K562 (cell line): ENCODE measurements around the gene TMEM121B. TPM values are rescaled to one million over a fixed set of nuclear protein-coding genes. Genes with fewer than 3 reads are reported as not detected.

Experiments used
- CAMTA2 ChIP-seq: fragments of 250-450 bp; sonication (Bioruptor Pico); conservative IDR thresholded peaks from 2 replicates; pipeline ENCODE4 v1.5.1; 2022
- ESRRA ChIP-seq: fragments of 450-650 bp; IDR thresholded peaks from 2 replicates; pipeline ENCODE4 v1.6.1; 2014; ENCODE audit warnings: low read depth, mild to moderate bottlenecking, moderate library complexity, borderline replicate concordance
- HMG20A ChIP-seq: fragments of 450-650 bp; formaldehyde crosslinking; conservative IDR thresholded peaks from 2 replicates; pipeline ENCODE4 v1.4.0; 2020; ENCODE audit warnings: mild to moderate bottlenecking, mixed read lengths
- HSF4 ChIP-seq: fragments of 250-450 bp; sonication (Bioruptor Pico); IDR thresholded peaks from 2 replicates; pipeline ENCODE4 v2.1.2; 2022; ENCODE audit warnings: mild to moderate bottlenecking, moderate library complexity, borderline replicate concordance
- KDM2B ChIP-seq: fragments of 250-450 bp; sonication (Bioruptor Pico); IDR thresholded peaks from 2 replicates; pipeline ENCODE4 v1.8.0; 2021; ENCODE audit warnings: mild to moderate bottlenecking, moderate library complexity
- KLF13 ChIP-seq: fragments of 450-650 bp; IDR thresholded peaks from 2 replicates; pipeline ENCODE4 v1.6.1; 2016; ENCODE audit warnings: missing genetic modification characterization, low read depth, mild to moderate bottlenecking, missing compliant biosample characterization, moderate library complexity, borderline replicate concordance
- KLF6 ChIP-seq: fragments of 250-450 bp; sonication (Bioruptor Pico); IDR thresholded peaks from 2 replicates; pipeline ENCODE4 v1.4.0; 2020; ENCODE audit warnings: mild to moderate bottlenecking, moderate library complexity, borderline replicate concordance
- LCOR ChIP-seq: sonication (generic); formaldehyde crosslinking; IDR thresholded peaks from 2 replicates; pipeline ENCODE4 v1.8.0; 2022; ENCODE audit warnings: mild to moderate bottlenecking, missing genetic modification reagents
- MIER1 ChIP-seq: fragments of 450-650 bp; IDR thresholded peaks from 2 replicates; pipeline ENCODE4 v1.6.1; 2016; ENCODE audit warnings: antibody characterized with exemption, mild to moderate bottlenecking, low read depth
- POLR2A ChIP-seq: fragments of 450-650 bp; conservative IDR thresholded peaks from 2 replicates; pipeline ENCODE4 v1.6.1; 2016
- POLR2B ChIP-seq: fragments of 450-650 bp; IDR thresholded peaks from 2 replicates; pipeline ENCODE4 v1.6.1; 2018; ENCODE audit warnings: low read depth; ENCODE audit not compliant: partially characterized antibody
- POLR2H ChIP-seq: IDR thresholded peaks from 2 replicates; pipeline ENCODE4 v1.6.1; 2016; ENCODE audit warnings: missing genetic modification characterization, low read depth, mild to moderate bottlenecking, control low read depth, missing compliant biosample characterization, moderate library complexity
- RBM22 ChIP-seq: fragments of 200-400 bp; formaldehyde crosslinking; IDR thresholded peaks from 2 replicates; pipeline ENCODE4 v1.6.1; 2018; ENCODE audit warnings: low read length, low read depth; ENCODE audit not compliant: poor library complexity, severe bottlenecking
- SAP30 ChIP-seq: fragments of 200-600 bp; sonication (generic); IDR thresholded peaks from 2 replicates; pipeline ENCODE4 v1.6.1; 2012; ENCODE audit warnings: borderline replicate concordance, low read depth, mild to moderate bottlenecking, moderate library complexity, low read length, control low read depth, inconsistent platforms; ENCODE audit not compliant: insufficient read depth, poor library complexity, severe bottlenecking
- TRIM24 ChIP-seq, 2 experiments: fragments of 450-650 bp; IDR thresholded peaks; 2 replicates each; pipeline ENCODE4 v1.6.1; 2016
- ZC3H8 ChIP-seq: fragments of 450-650 bp; IDR thresholded peaks from 2 replicates; pipeline ENCODE4 v1.6.1; 2017
- ZNF436 ChIP-seq: fragments of 250-450, 450-650 bp; sonication (Bioruptor Pico); formaldehyde crosslinking; IDR thresholded peaks from 2 replicates; pipeline ENCODE4 v1.7.0; 2020; ENCODE audit warnings: mild to moderate bottlenecking
- polyA plus RNA-seq, 8 experiments: library from polyadenylated mRNA; depleted of rRNA in 4 of 8; stranded (reverse) in 5 of 8; unstranded in 3 of 8; fragments of >200 nt; fragmentation: Nextera tagmentation in 2 of 8; fragmentation: Illumina TruSeq in 1 of 8; extraction: Ambion mirVana in 2 of 8; extraction: Trizol in 1 of 8; gene quantifications; 2 replicates each; pipeline versions ENCODE4 v1.2.1 to v1.2.3, GENCODE V29; 2011 to 2014; ENCODE audit warnings: inconsistent platforms in 1 of 8, missing spikeins in 1 of 8
- total RNA-seq, 7 experiments: library from RNA; depleted of rRNA in 6 of 7; stranded (reverse); fragments of >200 nt in 6 of 7; fragmentation: Illumina TruSeq in 2 of 7; extraction: Trizol in 2 of 7; gene quantifications; 2 replicates each; pipeline versions ENCODE4 v1.2.1 to v1.2.3, GENCODE V29; 2011 to 2021; ENCODE audit warnings: low replicate concordance in 1 of 7
- TF ChIP-seq, protein P1 (sequence below): sonication (generic); formaldehyde crosslinking; IDR thresholded peaks from 2 replicates; pipeline ENCODE4 v1.8.1; 2023; ENCODE audit warnings: mild to moderate bottlenecking, missing genetic modification reagents, moderate library complexity
- TF ChIP-seq, protein P2 (sequence below): fragments of 450-650 bp; formaldehyde crosslinking; IDR thresholded peaks from 2 replicates; pipeline ENCODE4 v1.4.0; 2022; ENCODE audit warnings: missing genetic modification characterization
- TF ChIP-seq, protein P3 (sequence below): fragments of 150-350 bp; conservative IDR thresholded peaks from 2 replicates; pipeline ENCODE4 v1.6.1; 2014; ENCODE audit warnings: low read length
- TF ChIP-seq, protein P4 (sequence below), 2 experiments: fragments of 450-650 bp; conservative IDR thresholded peaks; 2 replicates each; pipeline ENCODE4 v1.6.1; 2017; ENCODE audit warnings: mild to moderate bottlenecking in 2 of 2, moderate library complexity in 2 of 2
- TF ChIP-seq, protein P5 (sequence below): fragments of 250-450 bp; sonication (Bioruptor Pico); IDR thresholded peaks from 2 replicates; pipeline ENCODE4 v1.9.0; 2021; ENCODE audit warnings: mild to moderate bottlenecking

The TMEM121B gene
- total and polyA plus RNA-seq, 9 of the 15 experiments (the other 6 are each of a cell fraction or from before 2014, with no cell fraction given), result 0.03 to 0.07 (median 0.03) TPM; not detected in 6

DNA sequence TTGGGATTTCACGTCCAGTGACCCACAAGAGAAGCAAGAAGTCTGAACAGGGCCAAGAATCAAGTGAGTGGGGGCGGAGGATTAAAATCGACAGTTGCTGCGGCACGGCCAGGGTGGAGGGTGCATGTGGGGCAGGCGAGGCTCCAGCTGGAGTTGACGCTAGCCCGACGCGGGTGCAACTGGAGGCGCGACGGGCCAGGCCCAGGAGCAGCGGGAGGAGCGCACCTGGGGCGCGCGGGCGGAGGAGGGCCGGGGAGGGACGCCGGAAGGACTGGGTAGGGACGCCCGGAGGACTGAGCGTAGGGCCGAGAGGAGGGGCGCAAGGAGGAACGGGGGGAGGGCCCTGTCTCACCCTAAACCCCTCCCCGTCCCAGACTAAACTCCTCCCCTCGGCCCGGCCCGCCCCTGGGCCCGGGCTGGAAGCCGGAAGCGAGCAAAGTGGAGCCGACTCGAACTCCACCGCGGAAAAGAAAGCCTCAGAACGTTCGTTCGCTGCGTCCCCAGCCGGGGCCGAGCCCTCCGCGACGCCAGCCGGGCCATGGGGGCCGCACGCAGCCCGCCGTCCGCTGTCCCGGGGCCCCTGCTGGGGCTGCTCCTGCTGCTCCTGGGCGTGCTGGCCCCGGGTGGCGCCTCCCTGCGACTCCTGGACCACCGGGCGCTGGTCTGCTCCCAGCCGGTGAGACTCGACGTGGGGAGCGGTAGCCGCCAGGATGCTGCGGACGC is 36.4 kb downstream of the TMEM121B start, which contains the start of gene IL17RA (continued):
- TF ChIP-seq, protein P1, sequence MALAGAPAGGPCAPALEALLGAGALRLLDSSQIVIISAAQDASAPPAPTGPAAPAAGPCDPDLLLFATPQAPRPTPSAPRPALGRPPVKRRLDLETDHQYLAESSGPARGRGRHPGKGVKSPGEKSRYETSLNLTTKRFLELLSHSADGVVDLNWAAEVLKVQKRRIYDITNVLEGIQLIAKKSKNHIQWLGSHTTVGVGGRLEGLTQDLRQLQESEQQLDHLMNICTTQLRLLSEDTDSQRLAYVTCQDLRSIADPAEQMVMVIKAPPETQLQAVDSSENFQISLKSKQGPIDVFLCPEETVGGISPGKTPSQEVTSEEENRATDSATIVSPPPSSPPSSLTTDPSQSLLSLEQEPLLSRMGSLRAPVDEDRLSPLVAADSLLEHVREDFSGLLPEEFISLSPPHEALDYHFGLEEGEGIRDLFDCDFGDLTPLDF (CRISPR knock-in tag), result no peak
- TF ChIP-seq, protein P2, sequence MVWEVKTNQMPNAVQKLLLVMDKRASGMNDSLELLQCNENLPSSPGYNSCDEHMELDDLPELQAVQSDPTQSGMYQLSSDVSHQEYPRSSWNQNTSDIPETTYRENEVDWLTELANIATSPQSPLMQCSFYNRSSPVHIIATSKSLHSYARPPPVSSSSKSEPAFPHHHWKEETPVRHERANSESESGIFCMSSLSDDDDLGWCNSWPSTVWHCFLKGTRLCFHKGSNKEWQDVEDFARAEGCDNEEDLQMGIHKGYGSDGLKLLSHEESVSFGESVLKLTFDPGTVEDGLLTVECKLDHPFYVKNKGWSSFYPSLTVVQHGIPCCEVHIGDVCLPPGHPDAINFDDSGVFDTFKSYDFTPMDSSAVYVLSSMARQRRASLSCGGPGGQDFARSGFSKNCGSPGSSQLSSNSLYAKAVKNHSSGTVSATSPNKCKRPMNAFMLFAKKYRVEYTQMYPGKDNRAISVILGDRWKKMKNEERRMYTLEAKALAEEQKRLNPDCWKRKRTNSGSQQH (CRISPR knock-in tag), result no peak
- peak; percentile 38 for TF ChIP-seq SAP30
- TF ChIP-seq HMG20A, result no peak
- peak; percentile 84 for TF ChIP-seq POLR2A
- TF ChIP-seq, protein P3, sequence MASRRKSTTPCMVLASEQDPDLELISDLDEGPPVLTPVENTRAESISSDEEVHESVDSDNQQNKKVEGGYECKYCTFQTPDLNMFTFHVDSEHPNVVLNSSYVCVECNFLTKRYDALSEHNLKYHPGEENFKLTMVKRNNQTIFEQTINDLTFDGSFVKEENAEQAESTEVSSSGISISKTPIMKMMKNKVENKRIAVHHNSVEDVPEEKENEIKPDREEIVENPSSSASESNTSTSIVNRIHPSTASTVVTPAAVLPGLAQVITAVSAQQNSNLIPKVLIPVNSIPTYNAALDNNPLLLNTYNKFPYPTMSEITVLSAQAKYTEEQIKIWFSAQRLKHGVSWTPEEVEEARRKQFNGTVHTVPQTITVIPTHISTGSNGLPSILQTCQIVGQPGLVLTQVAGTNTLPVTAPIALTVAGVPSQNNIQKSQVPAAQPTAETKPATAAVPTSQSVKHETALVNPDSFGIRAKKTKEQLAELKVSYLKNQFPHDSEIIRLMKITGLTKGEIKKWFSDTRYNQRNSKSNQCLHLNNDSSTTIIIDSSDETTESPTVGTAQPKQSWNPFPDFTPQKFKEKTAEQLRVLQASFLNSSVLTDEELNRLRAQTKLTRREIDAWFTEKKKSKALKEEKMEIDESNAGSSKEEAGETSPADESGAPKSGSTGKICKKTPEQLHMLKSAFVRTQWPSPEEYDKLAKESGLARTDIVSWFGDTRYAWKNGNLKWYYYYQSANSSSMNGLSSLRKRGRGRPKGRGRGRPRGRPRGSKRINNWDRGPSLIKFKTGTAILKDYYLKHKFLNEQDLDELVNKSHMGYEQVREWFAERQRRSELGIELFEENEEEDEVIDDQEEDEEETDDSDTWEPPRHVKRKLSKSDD, result no peak
- TF ChIP-seq, protein P4, sequence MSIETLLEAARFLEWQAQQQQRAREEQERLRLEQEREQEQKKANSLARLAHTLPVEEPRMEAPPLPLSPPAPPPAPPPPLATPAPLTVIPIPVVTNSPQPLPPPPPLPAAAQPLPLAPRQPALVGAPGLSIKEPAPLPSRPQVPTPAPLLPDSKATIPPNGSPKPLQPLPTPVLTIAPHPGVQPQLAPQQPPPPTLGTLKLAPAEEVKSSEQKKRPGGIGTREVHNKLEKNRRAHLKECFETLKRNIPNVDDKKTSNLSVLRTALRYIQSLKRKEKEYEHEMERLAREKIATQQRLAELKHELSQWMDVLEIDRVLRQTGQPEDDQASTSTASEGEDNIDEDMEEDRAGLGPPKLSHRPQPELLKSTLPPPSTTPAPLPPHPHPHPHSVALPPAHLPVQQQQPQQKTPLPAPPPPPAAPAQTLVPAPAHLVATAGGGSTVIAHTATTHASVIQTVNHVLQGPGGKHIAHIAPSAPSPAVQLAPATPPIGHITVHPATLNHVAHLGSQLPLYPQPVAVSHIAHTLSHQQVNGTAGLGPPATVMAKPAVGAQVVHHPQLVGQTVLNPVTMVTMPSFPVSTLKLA (conservative IDR thresholded peaks at IDR 0.05), result peak in 1 of 2 experiments; percentile 36; a peak in 1 of 4 replicates
- TF ChIP-seq RBM22, result peak; percentile 75
- TF ChIP-seq KDM2B (CRISPR knock-in tag), result no peak
- TF ChIP-seq ZNF436, result no peak
- TF ChIP-seq ESRRA, result no peak
- TF ChIP-seq, protein P5, sequence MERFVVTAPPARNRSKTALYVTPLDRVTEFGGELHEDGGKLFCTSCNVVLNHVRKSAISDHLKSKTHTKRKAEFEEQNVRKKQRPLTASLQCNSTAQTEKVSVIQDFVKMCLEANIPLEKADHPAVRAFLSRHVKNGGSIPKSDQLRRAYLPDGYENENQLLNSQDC (CRISPR knock-in tag), result no peak
- TF ChIP-seq POLR2H (tag), result peak; percentile 57
- 0 out of 2 replicates have a peak, but pooled peaks have one; percentile 32 for TF ChIP-seq CAMTA2 (CRISPR knock-in tag)
- TF ChIP-seq ZC3H8, result no peak
- TF ChIP-seq KLF6 (CRISPR knock-in tag), result no peak
- no peak for TF ChIP-seq LCOR (CRISPR knock-in tag)
- no peak for TF ChIP-seq HSF4 (CRISPR knock-in tag)
- TF ChIP-seq MIER1, result no peak
- peak in 1 of 2 experiments; percentile 32; a peak in 2 of 4 replicates for TF ChIP-seq TRIM24 (IDR thresholded peaks at IDR 0.05)
- TF ChIP-seq KLF13 (tag), result no peak
- TF ChIP-seq POLR2B, result peak; percentile 65
